HG03139 (cell line): ENCODE data around the gene TARBP1.
A peak's percentile ranks its signal among the peaks of the same experiment; 100 is the strongest.
"Not testable (repeated sequence)": the region's sequence is repeated elsewhere in the genome, so short reads cannot be mapped to it uniquely, and the experiment has no call there.

Experiments
- ATAC-seq: cut with Tn5 transposase; IDR thresholded peaks from one replicate; pipeline ENCODE4 v1.9.1; 2021; ENCODE audit not compliant: unreplicated experiment

The TARBP1 gene

GRCh38 chr1:234437423-234438171, 41.4 kb downstream of the TARBP1 start:
- no peak for ATAC-seq

GRCh38 chr1:234435620-234436019, 43.4 kb downstream of the TARBP1 start:
- no peak for ATAC-seq

GRCh38 chr1:234434706-234435105, 44.3 kb downstream of the TARBP1 start:
- no peak for ATAC-seq

GRCh38 chr1:234433563-234434285, 45.3 kb downstream of the TARBP1 start:
- no peak for ATAC-seq

GRCh38 chr1:234431255-234431654, 47.7 kb downstream of the TARBP1 start:
- no peak for ATAC-seq

- ATAC-seq: no peak
Measured at GRCh38 chr1:234430691-234431090, 48.3 kb downstream of the TARBP1 start.

GRCh38 chr1:234429434-234429806, 49.6 kb downstream of the TARBP1 start:
- ATAC-seq: no peak

GRCh38 chr1:234427950-234428646, 50.9 kb downstream of the TARBP1 start:
- ATAC-seq: no peak

GRCh38 chr1:234413990-234414389, 65.0 kb downstream of the TARBP1 start:
- ATAC-seq: no peak

- ATAC-seq: no peak
Measured at GRCh38 chr1:234413485-234413884, 65.5 kb downstream of the TARBP1 start.

GRCh38 chr1:234412830-234413229, 66.1 kb downstream of the TARBP1 start:
- ATAC-seq: no peak

GRCh38 chr1:234409328-234409727, 69.7 kb downstream of the TARBP1 start:
- ATAC-seq: no peak

- no peak for ATAC-seq
Measured at GRCh38 chr1:234408757-234409156, 70.2 kb downstream of the TARBP1 start.

GRCh38 chr1:234406871-234407270, 72.1 kb downstream of the TARBP1 start:
- no peak for ATAC-seq

- no peak for ATAC-seq
Measured at GRCh38 chr1:234405676-234406075, 73.3 kb downstream of the TARBP1 start.

GRCh38 chr1:234402939-234403338, 76.0 kb downstream of the TARBP1 start:
- no peak for ATAC-seq

GRCh38 chr1:234401658-234402057, 77.3 kb downstream of the TARBP1 start:
- ATAC-seq: no peak

GRCh38 chr1:234400773-234401172, 78.2 kb downstream of the TARBP1 start:
- peak; percentile 50 for ATAC-seq

GRCh38 chr1:234399515-234399914, 79.5 kb downstream of the TARBP1 start:
- not testable (repeated sequence) for ATAC-seq

- no peak for ATAC-seq
Measured at GRCh38 chr1:234398849-234399381, 80.1 kb downstream of the TARBP1 start.

GRCh38 chr1:234397732-234398131, 81.2 kb downstream of the TARBP1 start:
- no peak for ATAC-seq

GRCh38 chr1:234396871-234397270, 82.1 kb downstream of the TARBP1 start:
- ATAC-seq: no peak
